HG02798 (cell line): ENCODE measurements around the gene RASL10B.

ENCODE experiments used
- ATAC-seq: cut with Tn5 transposase; IDR thresholded peaks from one replicate; pipeline ENCODE4 v1.9.1; 2021; ENCODE audit warnings: mild to moderate bottlenecking; ENCODE audit not compliant: unreplicated experiment, poor library complexity

RASL10B gene

GRCh38 chr17:35716897-35717465 is 14.5 kb upstream of the RASL10B start:
- no peak for ATAC-seq

DNA sequence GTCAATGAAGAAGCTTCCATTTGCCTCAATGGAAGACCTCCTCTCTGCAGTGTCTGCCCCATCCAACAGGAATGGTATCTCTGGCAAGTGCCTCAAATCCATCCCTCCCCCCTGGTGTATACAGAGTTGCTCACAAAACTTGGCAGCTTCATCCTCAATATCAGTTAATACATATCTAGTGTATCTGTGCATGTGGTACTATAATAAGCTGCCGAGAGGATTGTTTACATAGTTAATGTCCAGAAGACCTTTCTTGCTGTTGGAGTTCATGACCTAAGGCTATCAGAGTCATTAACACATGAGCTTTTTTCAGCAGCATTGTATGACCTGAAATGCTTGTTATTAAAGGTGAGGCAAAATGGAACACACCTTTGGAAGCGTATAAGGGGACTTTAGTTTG is 14.0 kb upstream of the RASL10B start:
- no peak for ATAC-seq

DNA sequence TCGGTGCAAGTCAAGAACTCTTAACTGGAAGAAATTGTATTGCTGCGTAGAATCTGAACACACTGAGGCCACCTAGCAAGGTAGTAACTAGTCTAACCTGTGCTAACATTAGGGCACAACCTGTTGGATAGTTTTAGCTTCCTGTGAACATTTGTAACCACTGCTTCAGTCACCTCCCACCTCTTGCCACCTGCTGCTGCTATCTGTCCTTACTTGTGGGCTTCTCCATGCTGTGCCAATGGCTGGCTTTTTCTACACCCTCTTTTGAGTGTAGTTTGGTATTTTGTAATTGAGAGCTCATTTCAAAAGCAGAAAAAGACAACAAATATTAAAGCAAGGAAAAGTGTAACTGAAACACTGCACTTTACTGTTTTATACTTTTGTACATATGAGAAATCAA is 7.7 kb upstream of the RASL10B start:
- ATAC-seq, result no peak

DNA sequence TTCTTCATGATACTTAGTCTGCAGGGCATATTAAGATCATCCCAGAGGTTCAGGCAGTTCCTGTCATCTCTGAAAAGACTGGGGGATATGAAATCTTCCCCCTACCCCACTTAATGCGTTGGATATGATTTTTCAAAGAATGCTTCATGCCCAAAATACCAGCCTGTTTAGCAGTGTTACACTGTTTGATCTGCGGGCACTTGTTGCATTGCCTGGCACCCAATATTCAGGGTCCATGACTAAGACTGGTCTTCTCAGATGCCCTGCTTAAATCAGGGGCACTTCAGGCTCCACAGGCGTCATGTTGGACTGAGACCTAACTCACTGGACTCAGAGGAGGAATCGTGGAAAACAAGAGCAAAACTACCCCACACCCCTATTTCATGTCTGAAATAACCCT is 6.4 kb upstream of the RASL10B start:
- ATAC-seq, result no peak

GRCh38 chr17:35725802-35726126 is 5.7 kb upstream of the RASL10B start:
- ATAC-seq, result no peak

DNA sequence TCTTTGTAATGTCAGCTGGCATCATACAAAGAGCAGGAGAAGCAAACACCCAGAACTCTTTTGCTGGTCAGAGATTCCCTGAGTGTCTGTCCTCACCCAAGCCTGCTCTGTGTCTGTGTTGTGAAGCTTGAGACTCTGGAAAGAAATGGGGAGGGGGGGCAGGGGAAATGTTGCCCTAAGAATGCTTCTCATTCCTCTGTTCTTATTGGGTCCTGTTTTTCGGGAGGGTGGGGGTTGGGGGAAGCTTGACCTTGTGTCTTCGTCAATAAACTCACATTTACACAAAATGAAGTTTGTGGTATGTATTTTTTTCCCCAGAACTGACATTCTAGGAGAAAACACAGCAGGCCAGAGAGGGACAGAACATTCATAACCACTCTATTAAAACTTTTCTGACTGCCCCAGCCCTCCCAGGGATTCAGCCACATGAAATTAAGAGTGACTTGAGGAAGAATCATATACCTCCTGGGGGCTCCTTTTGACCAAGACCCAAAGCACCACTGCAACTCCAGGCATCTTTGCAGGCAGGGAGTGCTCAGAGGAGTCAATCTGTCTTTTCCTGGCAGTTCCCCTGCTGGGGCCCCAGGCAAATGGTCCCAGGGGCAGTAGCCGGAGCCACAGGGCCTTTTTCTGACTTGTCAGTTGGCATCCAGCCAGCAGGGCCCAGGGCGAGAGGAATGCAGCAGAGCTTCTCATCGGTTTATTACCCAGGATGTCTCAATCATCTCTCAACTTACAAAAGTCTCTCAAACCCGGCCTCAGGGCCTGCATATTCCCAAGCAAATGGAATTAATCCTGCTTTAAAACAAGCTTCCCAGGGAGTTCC is 5.1 kb upstream of the RASL10B start:
- ATAC-seq, result no peak

DNA sequence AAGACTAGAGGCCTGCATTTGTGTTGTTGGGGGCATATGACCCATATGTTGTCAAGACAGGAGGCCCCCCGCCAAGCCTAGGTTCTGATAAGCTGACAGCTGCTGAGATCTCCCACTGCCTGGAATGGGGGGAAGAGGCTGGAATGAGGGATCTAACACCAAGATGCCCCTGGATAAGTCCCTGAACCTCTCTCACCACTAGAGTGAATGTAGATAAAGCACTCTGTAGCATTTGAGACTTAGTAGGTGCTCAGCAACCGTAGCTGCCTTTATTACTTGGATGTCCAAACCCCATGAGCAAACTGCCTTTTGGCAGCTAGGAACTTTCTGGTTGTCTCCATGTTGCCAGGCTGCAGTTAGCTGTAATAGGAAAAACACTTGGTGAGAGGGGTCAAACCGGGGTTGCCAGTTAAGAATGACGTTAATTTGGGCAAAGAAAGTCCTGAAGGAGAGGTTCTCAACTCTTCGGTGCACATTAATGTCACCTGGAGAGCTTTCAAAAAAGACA is 4.4 kb upstream of the RASL10B start:
- no peak for ATAC-seq

DNA sequence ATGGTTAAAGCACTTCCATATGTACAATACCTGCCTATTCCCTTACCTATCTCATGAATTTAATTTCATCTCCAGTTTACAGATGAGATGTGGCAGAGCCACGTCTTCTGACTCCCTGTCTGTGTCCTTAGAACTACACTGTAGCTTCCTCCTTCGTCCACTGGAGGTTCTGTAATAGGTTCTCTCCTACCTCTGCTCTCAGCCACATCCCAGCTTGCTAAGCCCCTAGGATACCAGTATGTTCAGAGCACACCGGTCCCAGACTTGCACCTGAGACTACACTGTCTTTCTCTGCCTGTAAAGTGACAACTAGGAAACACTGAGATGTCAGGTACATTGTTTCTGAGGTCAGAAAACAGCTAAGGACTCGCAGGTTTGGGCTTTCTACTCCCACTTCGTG is 3.8 kb upstream of the RASL10B start:
- no peak for ATAC-seq

DNA sequence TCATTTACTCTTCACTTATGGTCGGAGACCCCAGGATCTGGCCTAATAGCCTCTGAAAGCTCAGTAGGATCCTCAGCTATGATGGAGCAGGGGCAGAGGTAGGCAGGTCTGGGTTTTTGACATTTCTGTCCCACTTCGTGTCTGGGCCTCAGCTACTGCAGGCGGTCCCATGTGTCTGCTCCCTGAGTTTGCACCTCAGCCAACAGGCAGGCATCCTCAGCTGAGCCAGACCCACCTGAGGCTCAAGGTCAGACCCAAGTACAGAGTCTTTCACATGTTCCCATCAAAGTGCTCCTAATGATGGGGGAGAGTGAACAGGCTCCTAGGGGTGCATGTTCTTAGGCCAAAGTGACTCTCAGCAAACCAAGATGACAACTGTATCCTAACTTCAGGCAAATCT is 2.9 kb upstream of the RASL10B start:
- ATAC-seq, result no peak

GRCh38 chr17:35729405-35729833 is 2.0 kb upstream of the RASL10B start:
- no peak for ATAC-seq

- ATAC-seq, result no peak
Measured at GRCh38 chr17:35730400-35731005, 936 bp upstream of the RASL10B start.

- ATAC-seq, result no peak
Measured at GRCh38 chr17:35731917-35732805, 722 bp downstream of the RASL10B start.

DNA sequence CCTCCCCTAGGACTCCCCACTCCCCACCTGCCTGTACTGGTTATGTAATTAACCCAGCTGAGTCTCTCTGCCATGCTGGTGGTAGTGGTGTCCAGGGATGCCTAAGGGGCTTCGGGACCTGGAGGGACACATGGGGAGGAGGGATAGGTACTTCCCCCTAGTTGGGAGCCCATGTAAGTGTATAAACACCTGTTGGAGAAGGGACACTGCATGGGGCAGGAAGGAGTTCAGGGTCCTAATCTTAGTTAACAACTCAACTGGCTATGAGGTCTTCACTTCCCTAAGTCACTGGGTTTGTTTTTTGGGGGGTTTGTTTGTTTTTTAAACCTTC is 1.3 kb downstream of the RASL10B start:
- no peak for ATAC-seq

GRCh38 chr17:35733366-35733765 is 1.9 kb downstream of the RASL10B start:
- no peak for ATAC-seq

GRCh38 chr17:35734396-35734795 is 3.0 kb downstream of the RASL10B start:
- no peak for ATAC-seq

DNA sequence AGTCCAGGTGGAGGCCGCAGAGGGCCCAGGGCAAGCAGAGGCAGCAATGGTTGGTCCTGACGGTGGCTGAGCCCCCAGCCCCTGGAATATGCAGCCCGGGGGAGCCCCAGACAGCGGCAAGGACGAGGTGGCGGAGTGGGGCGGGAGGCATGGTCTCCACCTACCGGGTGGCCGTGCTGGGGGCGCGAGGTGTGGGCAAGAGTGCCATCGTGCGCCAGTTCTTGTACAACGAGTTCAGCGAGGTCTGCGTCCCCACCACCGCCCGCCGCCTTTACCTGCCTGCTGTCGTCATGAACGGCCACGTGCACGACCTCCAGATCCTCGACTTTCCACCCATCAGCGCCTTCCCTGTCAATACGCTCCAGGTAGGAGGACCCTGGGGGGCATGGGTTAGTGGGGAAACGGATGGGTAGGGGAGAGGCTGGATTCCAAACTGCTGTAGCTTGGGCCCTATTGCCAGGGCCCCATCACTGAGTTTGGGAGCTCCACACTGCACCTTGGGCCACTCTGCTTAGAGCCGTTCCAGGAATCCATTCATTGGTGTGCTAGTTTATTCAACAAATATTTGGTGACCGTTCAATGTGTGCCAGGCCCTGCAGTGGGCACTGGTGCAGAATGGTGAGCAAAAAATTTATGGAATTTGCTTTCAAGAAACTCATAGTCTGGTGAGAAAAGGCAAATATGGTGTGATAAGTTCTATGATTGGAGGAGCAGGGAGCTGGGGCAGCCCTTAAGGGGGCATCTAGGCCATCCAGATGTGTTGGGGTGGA is 3.8 kb downstream of the RASL10B start:
- no peak for ATAC-seq

DNA sequence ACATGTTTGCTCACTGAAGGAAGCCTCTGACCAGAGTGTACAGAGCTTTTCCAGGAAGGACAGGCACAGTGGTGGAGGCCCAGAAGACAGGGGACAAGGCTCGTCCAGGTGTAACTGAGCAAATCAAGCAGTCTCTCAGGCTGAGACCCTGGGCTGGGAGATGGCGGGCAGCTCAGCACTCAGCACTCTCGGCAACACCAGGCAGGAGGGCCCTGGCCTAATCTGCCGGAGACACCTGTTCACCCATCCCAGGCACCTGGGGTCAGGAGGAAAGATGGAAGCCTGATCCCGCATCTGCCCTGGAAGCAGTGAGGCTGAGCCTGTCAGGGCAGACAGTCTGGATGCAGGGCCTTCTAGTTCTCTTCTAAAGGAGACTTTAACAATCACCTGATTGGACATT is 4.8 kb downstream of the RASL10B start:
- ATAC-seq, result no peak

DNA sequence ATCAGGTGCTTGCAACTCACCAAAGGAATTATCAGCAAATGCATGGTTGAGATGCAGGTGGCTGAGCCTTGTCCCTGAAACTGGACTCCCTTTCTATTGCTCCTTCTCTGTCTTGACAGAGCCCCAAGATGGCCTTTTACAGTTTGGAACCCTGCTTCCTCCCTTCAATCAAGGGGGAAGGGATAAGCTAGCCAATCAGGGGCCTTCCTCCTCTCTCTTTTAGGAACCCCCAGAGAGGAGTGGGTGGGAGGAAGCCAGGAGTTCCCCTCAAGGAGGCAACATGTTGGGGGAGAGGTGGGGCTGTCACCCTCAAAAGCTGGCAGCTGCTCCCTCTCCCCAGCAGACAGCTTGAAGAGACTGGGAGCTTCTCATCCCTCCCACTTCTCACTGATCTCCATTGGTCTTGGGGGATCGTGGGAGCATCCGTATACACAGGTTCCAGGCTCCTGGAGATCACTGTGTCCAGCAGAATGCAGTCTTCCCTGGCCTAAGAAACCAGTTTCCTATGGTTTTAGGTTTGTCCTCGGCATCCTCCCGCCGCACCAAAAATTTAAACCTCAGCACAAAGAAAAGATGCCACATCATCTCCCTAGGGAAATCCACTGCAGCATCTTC is 7.2 kb downstream of the RASL10B start:
- no peak for ATAC-seq

DNA sequence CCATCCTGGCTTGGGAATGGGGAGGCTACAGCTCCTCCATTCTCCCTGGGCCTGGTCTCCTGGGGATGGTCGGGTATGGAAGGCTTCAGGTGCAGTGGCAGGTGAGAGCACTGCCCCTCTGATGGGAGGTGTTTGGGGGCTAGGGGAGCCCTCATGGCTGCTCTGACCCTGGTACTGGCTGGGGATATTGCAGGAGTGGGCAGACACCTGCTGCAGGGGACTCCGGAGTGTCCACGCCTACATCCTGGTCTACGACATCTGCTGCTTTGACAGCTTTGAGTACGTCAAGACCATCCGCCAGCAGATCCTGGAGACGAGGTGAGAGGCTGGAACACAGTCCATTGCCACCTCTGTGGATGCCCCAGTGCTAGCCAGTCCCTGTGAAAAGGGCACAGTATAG is 8.8 kb downstream of the RASL10B start:
- no peak for ATAC-seq
